Measurements from ENCODE around the gene TUBB2B. TPM values are rescaled to one million over a fixed set of nuclear protein-coding genes. Genes with fewer than 3 reads are reported as not detected.
A peak's percentile ranks its signal among the peaks of the same experiment; 100 is the strongest.

The TUBB2B gene
- total and polyA plus RNA-seq, 4 donors: 0.22 to 4.6 (median 3.2) TPM

DNA sequence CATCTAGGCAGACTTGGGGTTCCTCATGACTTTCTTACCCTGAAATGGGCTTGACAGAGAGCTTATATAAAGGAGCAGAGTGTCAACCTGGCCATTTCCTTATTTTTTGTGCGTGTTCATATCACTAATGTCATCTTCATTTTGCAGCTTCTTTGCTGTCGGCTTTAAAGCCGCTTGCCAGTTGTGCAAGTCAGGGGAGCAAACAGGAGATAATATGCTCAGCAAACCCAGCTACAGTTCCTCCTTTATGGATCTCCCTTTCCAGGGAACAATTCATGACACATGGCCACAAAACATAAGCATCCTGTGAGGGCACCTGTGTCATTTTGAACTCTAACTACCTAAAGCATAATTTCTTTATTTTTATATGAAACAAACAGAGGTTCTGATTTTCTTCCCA is 6.5 kb upstream of the TUBB2B start:
- Histone ChIP-seq H3K27me3 (ENCODE audit: control insufficient read depth in 4 of 4, insufficient read depth in 4 of 4, low read length in 3 of 4) (peaks cover 0 to 2% (median 0%) of the 10 kb centered on the region in 4 donors), H3K9ac (ENCODE audit: low read depth in 1 of 2, low read length in 2 of 2) (no peak overlapping the region), H3K4me3 (ENCODE audit: low read depth in 1 of 3, low read length in 3 of 3) (no peak overlapping the region), H3K27ac (ENCODE audit: low read depth in 1 of 2, low read length in 2 of 2) (no peak overlapping the region), H3K4me1 (ENCODE audit: control insufficient read depth in 4 of 4, insufficient read depth in 4 of 4, low read length in 3 of 4) (peaks cover 3 to 24% (median 15%) of the 10 kb centered on the region in 4 donors), H3K36me3 (ENCODE audit: control insufficient read depth in 4 of 4, insufficient read depth in 3 of 4, low read depth in 1 of 4, low read length in 3 of 4) (no peaks in the 10 kb centered on the region), H3K9me3 (ENCODE audit: control insufficient read depth in 4 of 4, low read length in 3 of 4) (no peaks in the 10 kb centered on the region)
- DNase-seq (ENCODE audit: low spot score): no peak
- TF ChIP-seq, protein P1, sequence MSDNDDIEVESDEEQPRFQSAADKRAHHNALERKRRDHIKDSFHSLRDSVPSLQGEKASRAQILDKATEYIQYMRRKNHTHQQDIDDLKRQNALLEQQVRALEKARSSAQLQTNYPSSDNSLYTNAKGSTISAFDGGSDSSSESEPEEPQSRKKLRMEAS (IDR thresholded peaks at IDR 0.05): no peak
- no peak for TF ChIP-seq RXRA (IDR thresholded peaks at IDR 0.05)
- 69% methylated on average over 3 of the region's 3 CpGs for WGBS

DNA sequence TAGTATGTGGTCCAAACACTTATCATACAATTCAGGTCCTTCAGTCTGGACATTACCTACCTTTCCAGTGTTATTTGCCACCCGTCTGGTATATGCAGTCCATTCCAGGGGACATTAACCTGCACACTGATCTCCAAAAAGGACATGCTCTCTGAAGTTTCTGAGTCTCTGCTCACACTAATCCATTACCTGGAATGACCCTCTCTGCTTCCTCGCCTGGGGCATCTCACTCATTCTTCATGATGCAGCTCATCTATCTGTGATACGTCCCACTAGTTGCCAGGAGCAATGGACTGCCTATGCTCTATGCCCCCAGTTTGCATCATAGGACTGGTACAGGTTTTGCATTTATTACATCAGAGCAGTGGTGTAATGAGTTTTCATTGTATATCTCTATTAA is 5.9 kb upstream of the TUBB2B start:
- WGBS: 90% methylated on average over 3 of the region's 3 CpGs
- Histone ChIP-seq H3K36me3 (ENCODE audit: control insufficient read depth in 4 of 4, insufficient read depth in 3 of 4, low read depth in 1 of 4, low read length in 3 of 4) (no peaks in the 10 kb centered on the region), H3K4me3 (ENCODE audit: low read depth in 1 of 3, low read length in 3 of 3) (no peak overlapping the region), H3K27me3 (ENCODE audit: control insufficient read depth in 4 of 4, insufficient read depth in 4 of 4, low read length in 3 of 4) (peaks cover 0 to 2% (median under 1%) of the 10 kb centered on the region in 4 donors), H3K9ac (ENCODE audit: low read depth in 1 of 2, low read length in 2 of 2) (no peak overlapping the region), H3K27ac (ENCODE audit: low read depth in 1 of 2, low read length in 2 of 2) (no peak overlapping the region), H3K4me1 (ENCODE audit: control insufficient read depth in 4 of 4, insufficient read depth in 4 of 4, low read length in 3 of 4) (peaks cover 7 to 28% (median 18%) of the 10 kb centered on the region in 4 donors), H3K9me3 (ENCODE audit: control insufficient read depth in 4 of 4, low read length in 3 of 4) (no peaks in the 10 kb centered on the region)
- DNase-seq (ENCODE audit: low spot score): no peak
- TF ChIP-seq, protein P2, sequence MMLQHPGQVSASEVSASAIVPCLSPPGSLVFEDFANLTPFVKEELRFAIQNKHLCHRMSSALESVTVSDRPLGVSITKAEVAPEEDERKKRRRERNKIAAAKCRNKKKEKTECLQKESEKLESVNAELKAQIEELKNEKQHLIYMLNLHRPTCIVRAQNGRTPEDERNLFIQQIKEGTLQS (IDR thresholded peaks at IDR 0.05): no peak
- TF ChIP-seq, protein P1 (IDR thresholded peaks at IDR 0.05): no peak
- TF ChIP-seq JUND (IDR thresholded peaks at IDR 0.05) (no peak), HNF4G (IDR thresholded peaks at IDR 0.05) (no peak)

DNA sequence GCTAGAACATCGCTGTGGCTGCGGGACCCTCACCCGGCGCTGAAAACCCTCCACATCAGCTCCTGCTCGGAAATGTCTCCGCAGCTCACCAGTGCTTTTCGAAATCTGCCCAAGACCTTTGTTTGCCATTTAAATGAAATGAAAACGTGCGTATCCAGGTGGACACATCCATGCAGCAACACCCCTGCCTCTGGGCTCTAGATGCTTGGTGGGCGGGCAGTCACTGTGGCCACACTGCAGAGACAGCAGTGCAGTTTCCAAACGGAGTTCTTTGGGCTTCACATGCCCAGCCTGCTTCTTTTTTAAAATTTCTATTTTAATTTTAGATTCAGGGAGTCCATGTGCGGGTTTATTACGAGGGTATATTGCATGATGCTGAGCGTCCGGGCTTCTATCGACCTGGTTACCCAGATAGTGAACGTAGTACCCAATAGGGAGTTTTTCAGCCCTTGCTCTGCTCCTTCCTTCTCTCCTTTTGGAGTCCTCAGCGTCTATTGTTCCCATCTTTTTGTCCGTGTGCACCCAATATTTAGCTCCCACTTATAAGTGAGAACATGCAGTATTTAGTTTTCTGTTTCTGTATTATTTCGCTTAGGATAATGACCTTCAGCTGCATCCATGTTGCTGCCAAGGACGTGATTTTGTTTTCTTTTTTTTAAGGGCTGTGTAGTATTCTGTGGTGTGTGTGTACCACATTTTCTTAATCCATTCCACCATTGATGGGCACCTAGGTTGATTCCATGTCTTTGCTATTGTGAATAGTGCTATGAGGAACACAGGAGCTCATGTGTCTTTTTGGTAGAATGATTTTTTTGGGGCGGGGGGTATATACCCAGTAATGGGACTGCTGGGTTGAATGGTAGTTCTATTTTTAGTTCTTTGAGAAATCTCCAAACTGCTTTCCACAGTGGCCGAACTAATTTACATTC is 4.8 kb upstream of the TUBB2B start:
- peaks cover 0 to 5% (median 3%) of the 10 kb centered on the region in 4 donors for H3K27me3 ChIP-seq (ENCODE audit: control insufficient read depth in 4 of 4, insufficient read depth in 4 of 4, low read length in 3 of 4)
- H3K9ac ChIP-seq (ENCODE audit: low read depth in 1 of 2, low read length in 2 of 2): no peak overlapping the region
- peaks cover 10 to 38% (median 27%) of the 10 kb centered on the region in 4 donors for H3K4me1 ChIP-seq (ENCODE audit: control insufficient read depth in 4 of 4, insufficient read depth in 4 of 4, low read length in 3 of 4)
- no peaks in the 10 kb centered on the region for H3K9me3 ChIP-seq (ENCODE audit: control insufficient read depth in 4 of 4, low read length in 3 of 4)
- H3K4me3 ChIP-seq (ENCODE audit: low read depth in 1 of 3, low read length in 3 of 3): peak overlapping the region; percentile 73 to 81 (median 76)
- no peak overlapping the region for H3K27ac ChIP-seq (ENCODE audit: low read depth in 1 of 2, low read length in 2 of 2)
- 23% methylated on average over 23 of the region's 23 CpGs for WGBS
- no peaks in the 10 kb centered on the region for H3K36me3 ChIP-seq (ENCODE audit: control insufficient read depth in 4 of 4, insufficient read depth in 3 of 4, low read depth in 1 of 4, low read length in 3 of 4)
- no peak for DNase-seq (ENCODE audit: low spot score)
- TF ChIP-seq NR2F2 (IDR thresholded peaks at IDR 0.05) (no peak), FOXA1 (IDR thresholded peaks at IDR 0.05) (no peak), FOXA2 (IDR thresholded peaks at IDR 0.05) (no peak), YY1 (IDR thresholded peaks at IDR 0.05) (no peak), GABPA (IDR thresholded peaks at IDR 0.05 in 1 of 2, conservative IDR thresholded peaks at IDR 0.05 in 1 of 2) (no peak), EGR1 (IDR thresholded peaks at IDR 0.05; ENCODE audit: low read depth in 2 of 2) (no peak), TAF1 (conservative IDR thresholded peaks at IDR 0.05) (no peak), JUND (IDR thresholded peaks at IDR 0.05) (no peak), HNF4A (conservative IDR thresholded peaks at IDR 0.05) (no peak), RAD21 (IDR thresholded peaks at IDR 0.05) (no peak), HNF4G (IDR thresholded peaks at IDR 0.05) (no peak), RXRA (IDR thresholded peaks at IDR 0.05) (no peak)
- TF ChIP-seq, protein P2 (IDR thresholded peaks at IDR 0.05): no peak
- TF ChIP-seq, protein P3, sequence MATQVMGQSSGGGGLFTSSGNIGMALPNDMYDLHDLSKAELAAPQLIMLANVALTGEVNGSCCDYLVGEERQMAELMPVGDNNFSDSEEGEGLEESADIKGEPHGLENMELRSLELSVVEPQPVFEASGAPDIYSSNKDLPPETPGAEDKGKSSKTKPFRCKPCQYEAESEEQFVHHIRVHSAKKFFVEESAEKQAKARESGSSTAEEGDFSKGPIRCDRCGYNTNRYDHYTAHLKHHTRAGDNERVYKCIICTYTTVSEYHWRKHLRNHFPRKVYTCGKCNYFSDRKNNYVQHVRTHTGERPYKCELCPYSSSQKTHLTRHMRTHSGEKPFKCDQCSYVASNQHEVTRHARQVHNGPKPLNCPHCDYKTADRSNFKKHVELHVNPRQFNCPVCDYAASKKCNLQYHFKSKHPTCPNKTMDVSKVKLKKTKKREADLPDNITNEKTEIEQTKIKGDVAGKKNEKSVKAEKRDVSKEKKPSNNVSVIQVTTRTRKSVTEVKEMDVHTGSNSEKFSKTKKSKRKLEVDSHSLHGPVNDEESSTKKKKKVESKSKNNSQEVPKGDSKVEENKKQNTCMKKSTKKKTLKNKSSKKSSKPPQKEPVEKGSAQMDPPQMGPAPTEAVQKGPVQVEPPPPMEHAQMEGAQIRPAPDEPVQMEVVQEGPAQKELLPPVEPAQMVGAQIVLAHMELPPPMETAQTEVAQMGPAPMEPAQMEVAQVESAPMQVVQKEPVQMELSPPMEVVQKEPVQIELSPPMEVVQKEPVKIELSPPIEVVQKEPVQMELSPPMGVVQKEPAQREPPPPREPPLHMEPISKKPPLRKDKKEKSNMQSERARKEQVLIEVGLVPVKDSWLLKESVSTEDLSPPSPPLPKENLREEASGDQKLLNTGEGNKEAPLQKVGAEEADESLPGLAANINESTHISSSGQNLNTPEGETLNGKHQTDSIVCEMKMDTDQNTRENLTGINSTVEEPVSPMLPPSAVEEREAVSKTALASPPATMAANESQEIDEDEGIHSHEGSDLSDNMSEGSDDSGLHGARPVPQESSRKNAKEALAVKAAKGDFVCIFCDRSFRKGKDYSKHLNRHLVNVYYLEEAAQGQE (IDR thresholded peaks at IDR 0.05): no peak
- TF ChIP-seq, protein P4, sequence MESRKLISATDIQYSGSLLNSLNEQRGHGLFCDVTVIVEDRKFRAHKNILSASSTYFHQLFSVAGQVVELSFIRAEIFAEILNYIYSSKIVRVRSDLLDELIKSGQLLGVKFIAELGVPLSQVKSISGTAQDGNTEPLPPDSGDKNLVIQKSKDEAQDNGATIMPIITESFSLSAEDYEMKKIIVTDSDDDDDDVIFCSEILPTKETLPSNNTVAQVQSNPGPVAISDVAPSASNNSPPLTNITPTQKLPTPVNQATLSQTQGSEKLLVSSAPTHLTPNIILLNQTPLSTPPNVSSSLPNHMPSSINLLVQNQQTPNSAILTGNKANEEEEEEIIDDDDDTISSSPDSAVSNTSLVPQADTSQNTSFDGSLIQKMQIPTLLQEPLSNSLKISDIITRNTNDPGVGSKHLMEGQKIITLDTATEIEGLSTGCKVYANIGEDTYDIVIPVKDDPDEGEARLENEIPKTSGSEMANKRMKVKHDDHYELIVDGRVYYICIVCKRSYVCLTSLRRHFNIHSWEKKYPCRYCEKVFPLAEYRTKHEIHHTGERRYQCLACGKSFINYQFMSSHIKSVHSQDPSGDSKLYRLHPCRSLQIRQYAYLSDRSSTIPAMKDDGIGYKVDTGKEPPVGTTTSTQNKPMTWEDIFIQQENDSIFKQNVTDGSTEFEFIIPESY (IDR thresholded peaks at IDR 0.05): no peak
- TF ChIP-seq, protein P1 (IDR thresholded peaks at IDR 0.05): no peak
- TF ChIP-seq, protein P5, sequence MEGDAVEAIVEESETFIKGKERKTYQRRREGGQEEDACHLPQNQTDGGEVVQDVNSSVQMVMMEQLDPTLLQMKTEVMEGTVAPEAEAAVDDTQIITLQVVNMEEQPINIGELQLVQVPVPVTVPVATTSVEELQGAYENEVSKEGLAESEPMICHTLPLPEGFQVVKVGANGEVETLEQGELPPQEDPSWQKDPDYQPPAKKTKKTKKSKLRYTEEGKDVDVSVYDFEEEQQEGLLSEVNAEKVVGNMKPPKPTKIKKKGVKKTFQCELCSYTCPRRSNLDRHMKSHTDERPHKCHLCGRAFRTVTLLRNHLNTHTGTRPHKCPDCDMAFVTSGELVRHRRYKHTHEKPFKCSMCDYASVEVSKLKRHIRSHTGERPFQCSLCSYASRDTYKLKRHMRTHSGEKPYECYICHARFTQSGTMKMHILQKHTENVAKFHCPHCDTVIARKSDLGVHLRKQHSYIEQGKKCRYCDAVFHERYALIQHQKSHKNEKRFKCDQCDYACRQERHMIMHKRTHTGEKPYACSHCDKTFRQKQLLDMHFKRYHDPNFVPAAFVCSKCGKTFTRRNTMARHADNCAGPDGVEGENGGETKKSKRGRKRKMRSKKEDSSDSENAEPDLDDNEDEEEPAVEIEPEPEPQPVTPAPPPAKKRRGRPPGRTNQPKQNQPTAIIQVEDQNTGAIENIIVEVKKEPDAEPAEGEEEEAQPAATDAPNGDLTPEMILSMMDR (IDR thresholded peaks at IDR 0.05; ENCODE audit: low read depth, low read length, missing input control): no peak
